Fibroblast of the aortic adventitia (primary cell): Measurements from ENCODE around the gene ARHGAP6. TPM values are rescaled to one million over a fixed set of nuclear protein-coding genes. Genes with fewer than 3 reads are reported as not detected.

Experiments
- DNase-seq: peaks from one replicate; pipeline ENCODE4 v3.0.0-alpha.2; 2010; ENCODE audit warnings: low read depth
- H3K4me3 ChIP-seq: 2 replicates; pipeline ENCODE4 v1.5.1; 2011; ENCODE audit warnings: low read depth, mild to moderate bottlenecking, control low read depth, low read length, moderate library complexity
- CTCF ChIP-seq: IDR thresholded peaks from 2 replicates; pipeline ENCODE4 v1.5.1; 2011; ENCODE audit warnings: mild to moderate bottlenecking, low read length, control low read depth, inconsistent platforms; ENCODE audit not compliant: insufficient read depth
- total RNA-seq: library from RNA; depleted of rRNA; stranded (reverse); fragments of >200 nt; gene quantifications from 2 replicates; pipeline ENCODE4 v1.2.3, GENCODE V29; 2012; ENCODE audit warnings: low replicate concordance

ARHGAP6 gene
- total RNA-seq, 1 donor = 16.9 TPM

GRCh38 chrX:11259437-11259836, 406.3 kb downstream of the ARHGAP6 start:
- H3K4me3 ChIP-seq = no peak overlapping the region
- no peak for TF ChIP-seq CTCF
- no peak for DNase-seq

- no peak overlapping the region for H3K4me3 ChIP-seq
- no peak for TF ChIP-seq CTCF
- DNase-seq = no peak
These were observed 408.0 kb downstream of the ARHGAP6 start for GRCh38 chrX:11257711-11258110.

GRCh38 chrX:11257290-11257689, 408.4 kb downstream of the ARHGAP6 start:
- no peak for DNase-seq
- no peak for TF ChIP-seq CTCF
- H3K4me3 ChIP-seq = no peak overlapping the region

- no peak for DNase-seq
- no peak for TF ChIP-seq CTCF
- H3K4me3 ChIP-seq = no peak overlapping the region
These were observed 411.2 kb downstream of the ARHGAP6 start for GRCh38 chrX:11254417-11255109.

- TF ChIP-seq CTCF = no peak
- DNase-seq = peak; percentile 82
- no peak overlapping the region for H3K4me3 ChIP-seq
These were observed 421.1 kb downstream of the ARHGAP6 start for GRCh38 chrX:11244636-11245035.

- H3K4me3 ChIP-seq = no peak overlapping the region
- no peak for DNase-seq
- no peak for TF ChIP-seq CTCF
These were observed 423.0 kb downstream of the ARHGAP6 start for GRCh38 chrX:11242704-11243103.

- no peak for TF ChIP-seq CTCF
- H3K4me3 ChIP-seq = no peak overlapping the region
- peak; percentile 15 for DNase-seq
These were observed 424.0 kb downstream of the ARHGAP6 start for GRCh38 chrX:11241720-11242119.
